Activated CD4-positive, alpha-beta T cell treated with anti-CD3 and anti-CD28 coated beads for 24 hours (primary cell): ENCODE measurements around the gene MBP.

Experiments
- DNase-seq, 2 donors: peaks; one replicate each; pipeline ENCODE4 v3.0.0-alpha.2; 2020; ENCODE audit warnings: low read depth in 2 of 2

Gene MBP

DNA sequence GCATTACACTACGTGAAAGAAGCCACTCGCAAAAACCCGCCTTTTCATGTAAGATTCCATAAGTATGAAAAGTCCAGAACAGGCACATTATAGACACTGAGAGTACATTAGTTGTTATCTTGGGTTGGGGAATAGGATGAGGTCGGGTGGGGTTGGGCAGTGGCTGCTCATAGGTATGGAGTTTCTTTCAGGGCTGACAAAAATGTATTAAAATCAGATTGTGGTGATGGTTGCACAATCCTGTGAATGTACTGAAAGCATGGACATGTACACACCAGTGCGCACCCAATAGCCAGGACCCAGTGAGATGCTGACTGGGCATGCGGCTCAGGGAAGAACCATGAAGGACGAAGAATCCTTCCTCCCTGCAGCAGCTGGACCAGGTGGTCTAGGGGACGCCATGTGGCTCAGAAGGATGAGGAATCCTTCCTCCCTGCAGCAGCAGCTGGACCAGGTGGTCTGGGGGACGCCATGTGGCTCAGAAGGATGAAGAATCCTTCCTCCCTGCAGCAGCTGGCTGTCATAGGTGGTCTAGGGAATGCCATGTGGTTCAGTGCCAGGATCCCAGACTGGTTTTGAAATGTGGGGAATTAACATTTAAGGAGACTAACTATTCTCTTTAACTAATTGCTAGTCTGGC lies 50.1 kb downstream of the MBP start:
- DNase-seq: no peak

DNA sequence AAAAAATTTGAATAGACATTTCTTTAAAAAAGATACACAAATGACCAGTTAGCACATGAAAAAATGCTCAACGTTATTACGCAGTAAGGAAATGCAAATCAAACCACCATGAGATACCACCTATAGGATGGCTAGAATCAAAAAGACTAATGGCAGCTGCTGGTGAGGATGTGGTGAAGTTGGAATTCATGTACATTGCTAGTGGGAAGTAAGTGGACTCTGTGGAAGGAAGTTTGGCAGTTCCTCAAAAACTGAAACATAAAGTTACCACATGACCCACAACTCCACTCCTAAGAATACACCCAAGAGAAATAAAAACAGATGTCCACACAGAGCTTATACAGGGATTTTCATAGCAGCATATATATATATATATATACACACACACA lies 51.2 kb downstream of the MBP start:
- no peak for DNase-seq

DNA sequence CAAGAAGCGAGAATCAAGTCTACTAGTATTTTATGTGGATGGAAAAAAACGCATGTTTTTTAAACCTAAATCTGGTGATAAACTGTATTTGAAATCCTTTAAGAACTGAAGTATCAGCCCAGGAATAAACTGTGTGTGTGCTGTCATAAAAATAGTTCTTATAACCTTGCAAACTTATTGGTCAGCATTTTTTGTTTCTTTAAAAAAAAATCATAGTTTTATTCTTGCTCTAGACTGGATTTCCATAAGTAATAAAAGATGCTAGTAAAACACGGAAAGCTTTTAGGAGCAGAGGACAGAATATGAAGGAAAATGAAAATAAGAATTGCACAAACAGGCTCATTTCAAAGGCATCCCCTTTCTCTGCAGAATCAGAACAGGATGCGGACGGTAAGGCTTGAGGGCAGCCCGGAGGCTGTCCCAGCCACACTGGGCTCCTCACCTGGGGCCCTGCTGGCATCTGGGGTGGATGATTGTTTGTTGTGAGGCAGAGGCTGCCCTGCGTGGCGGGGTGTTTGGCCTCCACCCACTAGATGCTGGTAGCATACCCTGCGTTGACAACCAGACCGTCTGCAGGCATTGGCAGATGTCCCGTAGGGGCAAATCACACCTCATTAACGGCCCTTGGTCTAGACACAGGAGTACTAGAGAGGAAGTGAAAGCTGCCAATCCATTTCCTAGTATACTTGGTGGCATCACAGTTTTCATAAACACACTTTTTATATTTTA lies 52.5 kb downstream of the MBP start:
- no peak for DNase-seq

DNA sequence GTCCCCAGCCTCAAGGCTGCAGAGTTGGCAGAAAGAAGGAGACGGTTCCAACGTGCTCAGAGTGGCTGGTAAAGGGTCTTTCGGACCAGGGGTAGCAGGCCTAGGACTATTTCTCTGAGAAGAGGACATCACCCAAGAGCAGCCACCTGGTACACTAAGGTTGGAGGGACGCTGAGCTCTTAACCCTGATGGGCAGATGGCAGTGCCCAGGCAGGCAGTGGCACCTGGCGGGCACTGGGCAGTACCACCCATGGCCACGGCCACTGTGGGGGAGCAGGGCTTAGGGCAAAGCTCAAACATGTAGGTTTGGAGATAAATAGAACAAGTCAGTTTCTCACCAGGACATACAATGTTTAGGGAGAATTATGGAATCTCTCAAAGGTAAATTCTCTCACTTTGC lies 53.5 kb downstream of the MBP start:
- no peak for DNase-seq

DNA sequence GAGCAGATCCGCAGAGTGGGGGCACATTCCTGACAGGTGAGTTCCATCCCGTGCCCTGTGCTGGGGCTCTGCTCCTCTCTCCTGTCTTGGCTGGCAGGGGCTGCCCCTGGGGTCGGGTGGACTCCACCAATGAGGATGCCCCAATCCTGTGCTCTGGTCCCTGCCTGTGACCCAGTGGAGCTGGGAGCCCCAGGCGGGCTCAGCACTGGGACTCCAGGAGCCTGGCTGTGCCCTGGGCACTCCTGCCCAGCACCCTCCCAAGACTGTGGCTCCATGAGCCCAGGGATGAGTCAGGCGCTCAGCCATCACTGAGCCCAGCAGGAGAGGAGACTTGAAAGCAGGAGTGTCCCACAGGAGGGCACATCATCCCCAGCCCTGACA lies 53.9 kb downstream of the MBP start:
- DNase-seq: no peak

DNA sequence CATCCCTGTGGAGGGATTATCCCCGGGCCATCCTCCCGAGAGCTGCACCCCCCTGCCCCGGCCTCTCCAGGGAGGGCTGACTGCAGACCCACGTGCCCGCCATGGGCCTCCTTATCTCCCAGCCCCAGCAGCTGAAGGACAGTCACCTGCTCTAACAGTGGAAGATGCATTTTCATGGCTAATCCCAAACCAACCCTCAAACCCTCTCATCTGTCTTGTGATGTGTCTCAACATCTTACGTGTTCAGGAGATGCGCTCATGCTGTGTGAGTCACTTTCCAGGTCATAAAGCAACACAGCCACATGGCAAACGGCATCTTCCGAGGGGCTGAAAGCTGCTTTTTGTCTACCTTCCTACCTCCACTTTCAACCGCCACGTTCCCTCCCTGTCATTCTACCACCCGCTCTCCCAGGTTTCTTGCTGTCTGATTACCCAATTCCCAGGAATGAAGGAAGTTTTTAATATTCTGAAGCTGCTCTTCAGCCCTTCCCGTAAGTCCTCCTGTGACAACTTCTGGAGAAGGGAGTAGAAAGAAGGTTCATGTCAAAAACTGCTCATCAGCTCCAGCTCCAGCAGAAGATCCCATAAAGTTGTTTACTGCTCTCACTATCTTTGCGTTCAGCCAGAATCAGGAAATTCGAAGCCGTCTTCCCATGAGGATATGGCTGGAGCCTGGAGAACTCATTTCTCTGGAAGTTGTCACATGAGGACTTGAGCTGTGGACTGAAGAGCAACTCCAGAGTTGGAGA lies 54.5 kb downstream of the MBP start:
- DNase-seq: no peak

DNA sequence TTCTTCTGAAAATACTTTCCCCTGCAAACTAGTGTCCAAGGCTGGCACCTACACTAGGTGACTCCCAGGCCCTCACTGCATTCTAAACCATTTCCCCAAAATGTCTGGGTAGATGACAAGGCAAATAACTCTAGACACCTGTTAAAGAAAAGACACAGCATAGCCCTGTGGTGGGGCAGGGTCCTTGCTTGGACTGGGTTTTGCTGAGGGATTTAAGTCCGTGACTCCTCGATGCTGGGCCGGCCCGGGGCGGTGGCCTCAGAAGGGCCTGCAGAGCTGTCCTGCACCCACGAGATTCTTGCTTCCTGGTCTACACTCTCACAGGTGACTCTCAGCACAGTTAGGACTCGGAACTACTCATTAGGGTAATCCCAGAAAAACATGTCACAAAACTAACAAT lies 55.2 kb downstream of the MBP start:
- DNase-seq: no peak

DNA sequence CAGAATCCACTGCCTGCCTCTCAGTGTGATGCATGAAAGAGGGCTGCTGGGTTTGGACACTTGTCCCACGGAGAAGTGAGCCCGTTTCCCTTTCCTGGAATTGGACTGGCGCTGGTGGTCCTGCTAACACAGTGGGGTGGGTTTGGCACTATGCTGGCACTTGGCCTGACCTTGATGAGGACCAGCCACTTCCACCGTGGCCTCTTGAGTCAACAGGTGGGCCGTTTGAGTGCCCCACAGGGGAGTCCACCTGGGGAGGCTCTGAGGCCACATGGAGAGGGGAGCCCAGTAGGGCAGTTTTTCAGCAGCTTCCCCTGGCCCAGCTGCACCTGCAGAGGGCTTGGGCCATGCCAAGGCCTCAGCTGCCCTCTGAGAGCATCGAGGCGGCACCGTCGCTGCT lies 56.5 kb downstream of the MBP start:
- DNase-seq: no peak

DNA sequence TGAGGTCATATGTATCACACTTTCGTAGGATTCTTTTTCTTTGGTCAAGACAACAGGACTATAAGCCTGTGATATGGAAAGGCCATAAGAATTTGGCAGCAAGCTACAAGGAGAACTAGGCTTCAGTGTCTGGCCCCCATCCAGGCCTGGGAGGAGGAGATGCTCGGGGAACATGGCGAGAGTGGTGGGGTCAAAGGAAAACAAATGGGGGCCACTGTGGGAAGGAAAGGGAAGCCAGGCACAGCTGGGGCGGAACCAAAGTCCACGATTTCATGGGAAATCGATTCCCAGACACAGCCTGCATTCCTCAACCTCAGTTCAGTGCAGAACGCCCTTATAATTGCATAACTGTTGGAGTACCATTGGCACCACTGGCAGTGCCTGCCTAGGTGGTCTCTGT lies 58.2 kb downstream of the MBP start:
- DNase-seq: no peak

DNA sequence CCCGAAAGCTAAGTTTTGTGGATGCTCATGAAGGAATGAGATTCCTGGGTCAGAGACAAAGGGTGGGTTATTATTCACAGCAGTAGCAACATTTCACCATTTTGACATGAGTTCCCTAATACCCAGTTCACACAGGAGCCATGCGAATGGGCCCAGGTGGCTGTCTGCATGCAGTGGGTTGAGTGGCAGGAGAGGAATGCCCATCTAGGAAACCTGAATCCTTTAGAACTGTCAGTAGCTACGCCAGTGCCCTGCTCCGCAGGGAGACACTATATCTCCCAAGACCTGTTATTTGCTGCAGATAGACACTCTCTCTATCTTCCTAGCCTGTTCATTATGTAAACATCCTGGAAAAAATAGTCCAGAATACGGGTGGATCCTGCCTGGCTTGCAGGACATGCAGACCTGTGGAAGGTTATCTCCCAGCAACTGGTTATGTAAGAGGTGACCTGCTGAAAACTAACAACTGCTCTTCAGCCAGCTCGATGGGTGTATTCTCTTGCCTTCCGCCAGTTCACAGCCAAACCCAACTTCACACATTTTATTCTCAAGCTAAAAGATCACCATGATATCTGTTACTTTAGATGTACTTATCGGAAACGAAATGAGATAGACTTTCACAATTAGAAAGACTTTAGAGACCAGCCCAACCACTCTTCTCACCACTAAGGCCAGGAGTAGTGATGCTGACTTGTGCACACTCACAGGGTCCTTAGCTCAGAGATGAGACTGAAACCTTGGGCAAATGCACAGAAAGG lies 59.1 kb downstream of the MBP start:
- DNase-seq: no peak

DNA sequence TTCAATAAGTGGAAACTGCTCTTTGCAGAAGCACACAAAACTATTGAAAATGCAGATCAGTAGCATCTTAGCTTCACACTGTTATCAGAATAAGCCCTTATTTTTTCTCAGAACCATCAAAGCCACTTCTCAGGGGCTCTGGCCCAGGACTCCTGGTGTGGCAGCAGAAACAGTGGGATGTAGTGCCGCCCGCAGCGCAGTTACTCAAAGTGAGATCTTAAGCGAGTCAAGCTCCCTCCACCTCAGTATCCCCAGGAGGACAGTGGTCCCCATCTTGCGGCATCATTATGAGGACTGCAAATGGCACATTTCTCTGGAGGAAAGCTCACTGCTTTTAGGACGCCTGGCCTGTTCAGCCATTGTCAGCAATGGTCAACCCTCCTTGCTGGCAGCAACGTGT lies 60.0 kb downstream of the MBP start:
- DNase-seq: no peak

DNA sequence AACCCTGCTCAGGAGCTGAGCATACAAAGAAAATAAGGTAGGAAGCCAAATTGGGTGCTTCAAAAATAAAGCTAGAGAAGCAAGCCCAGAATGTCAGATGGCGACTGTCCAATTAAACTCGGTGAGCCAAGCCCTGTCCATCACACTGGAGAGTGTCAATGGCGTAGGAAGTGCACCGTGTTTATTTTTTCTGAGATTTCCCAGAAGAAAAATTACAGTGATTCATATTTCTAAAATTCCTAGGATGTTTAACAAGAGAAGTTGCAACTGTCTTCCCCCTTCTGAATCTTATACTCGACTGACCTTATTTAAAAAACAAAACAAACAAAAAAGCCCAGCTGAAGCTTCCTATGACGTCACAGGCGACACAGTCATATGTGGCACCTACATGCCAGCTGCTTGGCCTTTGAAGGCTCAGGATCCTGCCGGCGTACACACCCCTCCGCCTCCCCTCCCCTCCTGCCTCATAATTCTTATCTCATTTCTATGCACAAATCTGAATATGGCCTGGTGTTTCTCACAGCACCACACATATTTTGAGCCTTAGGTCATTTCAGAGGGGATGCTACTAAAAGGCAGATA lies 60.8 kb downstream of the MBP start:
- DNase-seq: no peak

DNA sequence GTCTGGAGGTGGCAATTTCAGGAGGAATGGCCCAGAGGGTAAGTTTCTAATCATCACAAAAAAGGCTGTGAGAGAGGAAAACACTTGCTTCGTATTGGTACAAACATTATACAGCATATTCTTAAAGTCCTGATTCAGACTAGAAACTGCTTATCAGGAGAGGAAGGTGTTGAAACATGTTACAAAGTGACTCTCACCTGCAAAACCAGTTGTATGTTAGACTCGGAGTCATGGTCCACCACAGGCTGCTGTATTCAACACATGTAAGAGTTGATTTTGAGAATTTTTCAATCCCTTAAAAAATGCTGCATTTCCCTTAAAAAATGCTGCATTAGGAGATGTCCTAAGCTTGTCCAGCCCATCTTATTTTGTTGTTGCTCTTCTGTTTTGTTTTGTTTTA lies 61.5 kb downstream of the MBP start:
- no peak for DNase-seq

DNA sequence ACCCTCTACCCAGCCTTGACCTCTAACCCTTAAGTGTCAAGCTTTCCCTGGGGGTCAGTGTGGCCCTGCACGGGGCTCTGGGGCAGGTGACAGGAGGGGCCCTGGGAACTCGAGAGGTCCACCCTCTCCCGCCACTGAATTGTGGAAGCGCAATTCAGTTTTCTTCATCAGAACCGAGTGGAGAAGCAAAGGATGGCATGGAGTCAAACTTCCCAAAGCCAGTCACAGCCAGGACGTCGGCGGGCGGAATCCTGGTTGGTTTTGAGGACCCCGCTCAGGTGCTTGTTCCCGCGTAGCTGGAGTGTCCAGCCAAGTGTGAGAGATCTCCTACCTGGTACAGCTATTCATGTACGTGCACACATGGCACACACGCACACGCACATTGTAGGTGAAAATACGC lies 62.0 kb downstream of the MBP start:
- no peak for DNase-seq

DNA sequence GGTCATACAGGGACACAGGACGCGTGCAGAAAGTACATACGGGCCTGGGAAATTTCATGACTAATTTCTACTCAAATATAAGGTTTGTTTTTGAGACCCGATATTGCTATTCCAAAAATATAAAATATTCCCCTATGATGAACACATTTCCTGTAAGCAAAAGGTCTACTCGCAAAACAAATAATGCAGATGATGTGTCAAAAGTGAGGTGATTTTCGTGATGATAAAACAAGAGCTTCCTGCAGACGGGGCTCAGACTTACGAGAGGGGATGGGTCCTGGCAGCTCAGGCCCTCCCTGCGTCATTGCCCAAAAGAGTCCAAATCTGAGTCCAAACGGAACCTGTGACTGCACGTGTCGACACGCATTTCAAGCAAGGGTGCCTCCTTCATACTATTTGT lies 62.7 kb downstream of the MBP start:
- DNase-seq: no peak

DNA sequence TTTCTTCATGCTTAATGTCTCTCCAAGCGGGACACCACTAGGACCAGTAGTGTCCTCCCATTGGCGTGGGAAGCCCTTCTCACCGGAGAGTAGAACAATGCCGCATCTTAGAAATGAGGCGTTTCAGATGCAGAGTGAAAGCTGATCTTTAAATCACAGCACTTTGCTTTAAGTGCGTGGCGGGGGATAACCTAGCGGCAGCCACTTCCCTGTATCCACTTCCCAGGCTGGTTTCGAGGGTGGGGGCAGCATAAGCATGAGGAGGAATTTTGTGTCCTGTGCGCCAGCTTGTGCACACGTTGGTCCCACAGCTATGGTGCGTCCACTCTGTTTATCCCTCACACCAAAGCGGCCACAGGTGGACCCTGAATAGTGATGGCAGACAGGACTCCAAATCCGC lies 63.1 kb downstream of the MBP start:
- no peak for DNase-seq

DNA sequence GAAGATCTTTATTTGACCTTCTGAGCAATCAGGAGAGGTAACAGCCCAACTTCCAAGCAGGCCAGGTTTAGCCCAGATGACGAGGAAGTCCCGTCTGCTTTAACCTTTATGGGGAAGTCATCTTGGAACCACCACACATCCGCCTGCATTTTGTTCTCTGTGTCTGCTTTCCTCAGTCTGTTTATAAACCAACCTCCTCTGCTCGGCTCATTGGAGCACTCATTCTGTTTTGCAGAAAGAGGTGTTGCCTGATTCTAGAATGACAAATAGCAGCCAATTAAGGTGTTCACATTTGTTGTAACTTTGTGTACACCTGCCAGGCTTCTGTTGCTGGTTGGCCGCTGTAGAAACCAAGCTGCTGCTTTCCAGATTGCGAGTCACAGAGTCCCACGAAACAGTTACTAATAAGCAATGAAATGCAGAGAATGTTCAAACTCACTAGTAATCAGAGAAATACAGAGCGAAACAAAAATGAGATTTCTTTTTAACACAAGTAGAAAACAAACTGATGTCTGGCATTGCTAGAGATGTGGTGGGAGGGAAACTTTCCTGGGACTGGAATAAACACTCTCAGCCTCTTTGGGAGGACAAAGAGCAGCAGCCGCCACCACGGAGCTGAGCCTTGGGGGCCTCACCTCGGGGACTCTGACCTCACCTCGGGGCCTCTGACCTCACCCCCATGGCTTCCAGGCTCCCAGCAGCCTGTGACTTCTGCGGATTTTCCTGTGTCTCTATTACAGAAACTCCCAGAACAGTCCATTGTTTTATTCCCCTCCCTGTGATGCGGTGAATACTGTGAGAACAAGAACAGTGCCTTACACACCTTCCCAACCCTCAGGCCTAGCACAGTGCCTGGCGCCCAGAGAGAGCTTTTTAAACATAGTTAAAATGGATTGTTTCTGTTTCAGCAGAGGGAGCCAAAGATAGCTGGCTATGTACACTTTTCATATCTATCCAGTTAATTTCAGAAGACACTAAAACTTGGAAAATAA lies 64.0 kb downstream of the MBP start:
- DNase-seq: no peak

DNA sequence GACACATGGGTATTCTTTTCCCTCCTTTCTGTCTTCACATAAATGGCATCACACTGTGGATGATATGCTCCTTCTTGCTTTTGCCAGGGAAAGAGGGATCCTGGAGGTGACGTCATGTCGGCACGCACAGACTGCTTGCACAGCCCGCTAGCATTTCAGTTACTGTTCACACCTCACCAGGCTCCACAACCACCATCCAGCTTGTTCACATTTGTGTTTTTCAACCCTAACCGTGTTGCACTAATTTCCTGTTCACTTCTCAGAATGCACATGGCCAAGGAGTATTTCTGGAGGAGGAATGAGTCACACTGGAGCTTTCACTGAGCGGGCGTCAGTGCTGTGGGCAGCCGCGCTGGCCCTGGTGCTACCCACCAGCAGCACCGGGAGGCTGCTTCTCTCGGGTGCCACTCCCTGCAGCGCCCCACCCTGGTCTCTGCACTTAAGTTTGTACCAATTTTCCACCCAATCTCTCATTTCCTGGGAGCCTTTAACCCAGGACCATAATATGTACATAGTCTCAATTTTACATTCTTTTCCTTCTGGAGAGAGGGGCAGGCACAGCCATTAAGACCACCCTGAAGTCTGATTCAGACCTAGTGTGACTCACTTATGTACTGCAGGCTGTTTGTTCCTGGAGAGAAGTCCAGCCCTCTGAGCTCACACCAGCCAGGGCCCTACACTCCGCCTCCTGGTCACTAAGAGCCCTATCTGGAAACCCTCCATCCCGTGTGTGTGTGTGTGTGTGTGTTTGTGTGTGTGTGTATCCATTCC lies 65.1 kb downstream of the MBP start:
- peak in 1 of 2 donors; percentile 40 for DNase-seq

DNA sequence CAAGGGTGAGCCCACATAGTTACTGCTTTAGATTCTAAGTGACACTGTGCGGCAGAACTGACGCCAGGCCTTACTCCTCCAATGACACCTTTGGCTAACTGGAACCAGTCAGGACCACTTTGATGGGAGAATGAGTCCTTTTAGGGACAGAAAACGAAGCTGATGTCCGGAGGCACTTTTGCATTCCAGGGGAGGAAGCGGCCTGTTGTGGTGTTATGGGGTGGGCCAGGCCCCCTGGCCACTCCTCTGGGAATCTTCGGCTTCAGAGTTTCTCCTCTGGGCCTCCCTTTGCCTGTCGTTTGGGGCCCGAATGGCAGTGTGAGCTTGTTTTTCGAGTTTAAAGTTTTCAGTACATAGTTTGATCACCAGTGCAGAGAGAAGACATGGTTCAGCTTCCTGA lies 65.9 kb downstream of the MBP start:
- no peak for DNase-seq

DNA sequence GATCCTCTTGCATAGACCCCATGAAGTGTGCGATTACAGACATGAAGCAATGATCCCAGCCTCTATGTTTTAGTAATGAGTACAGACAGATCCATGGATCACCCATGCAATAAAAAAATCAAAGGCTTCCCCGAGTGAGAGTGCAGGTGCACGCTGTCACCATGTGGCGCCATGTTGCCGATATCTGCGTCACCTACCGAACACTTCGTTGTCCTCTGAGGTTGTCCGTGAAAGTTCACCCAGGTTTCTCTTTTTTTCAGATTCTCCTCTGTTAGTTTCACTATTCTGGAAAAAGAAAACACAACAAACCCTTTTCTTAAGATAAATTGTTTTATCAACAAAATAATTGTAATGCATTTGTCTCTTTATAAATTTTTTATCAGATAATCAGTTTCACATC lies 66.5 kb downstream of the MBP start:
- DNase-seq: no peak
